GM20431 (cell line): Measurements from ENCODE around the gene COL23A1.
"Not testable (repeated sequence)": the region's sequence is repeated elsewhere in the genome, so short reads cannot be mapped to it uniquely, and the experiment has no call there.

Experiments
- in situ Hi-C: fragments of 300-500 bp; cut with MseI, MboI; formaldehyde crosslinking; loops from one replicate; pipeline ENCODE4 v1.15.0; 2020; ENCODE audit warnings: low sequenced_read_pairs; ENCODE audit not compliant: unreplicated experiment

COL23A1 gene

DNA sequence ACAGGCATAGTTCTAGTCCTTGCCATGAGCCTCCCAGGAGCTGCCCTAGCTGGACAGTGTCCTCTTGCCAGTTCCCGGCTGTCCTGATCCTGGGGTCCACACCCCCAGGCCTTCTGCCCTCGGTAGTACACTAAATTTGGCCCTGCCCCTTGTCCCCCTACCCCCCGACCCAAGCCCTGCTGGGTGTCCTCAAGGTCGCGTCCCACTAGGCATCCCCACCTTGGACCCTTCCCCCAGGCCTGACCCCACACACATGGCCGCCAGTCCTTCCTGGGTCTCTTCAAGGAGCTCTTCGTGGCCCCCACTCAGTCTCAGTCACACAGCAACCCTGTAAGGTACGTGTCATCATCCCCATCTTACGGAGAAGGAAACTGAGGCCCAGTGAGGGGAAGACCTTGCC is 317.6 kb downstream of the COL23A1 start:
- in situ Hi-C loops: no loop called here

DNA sequence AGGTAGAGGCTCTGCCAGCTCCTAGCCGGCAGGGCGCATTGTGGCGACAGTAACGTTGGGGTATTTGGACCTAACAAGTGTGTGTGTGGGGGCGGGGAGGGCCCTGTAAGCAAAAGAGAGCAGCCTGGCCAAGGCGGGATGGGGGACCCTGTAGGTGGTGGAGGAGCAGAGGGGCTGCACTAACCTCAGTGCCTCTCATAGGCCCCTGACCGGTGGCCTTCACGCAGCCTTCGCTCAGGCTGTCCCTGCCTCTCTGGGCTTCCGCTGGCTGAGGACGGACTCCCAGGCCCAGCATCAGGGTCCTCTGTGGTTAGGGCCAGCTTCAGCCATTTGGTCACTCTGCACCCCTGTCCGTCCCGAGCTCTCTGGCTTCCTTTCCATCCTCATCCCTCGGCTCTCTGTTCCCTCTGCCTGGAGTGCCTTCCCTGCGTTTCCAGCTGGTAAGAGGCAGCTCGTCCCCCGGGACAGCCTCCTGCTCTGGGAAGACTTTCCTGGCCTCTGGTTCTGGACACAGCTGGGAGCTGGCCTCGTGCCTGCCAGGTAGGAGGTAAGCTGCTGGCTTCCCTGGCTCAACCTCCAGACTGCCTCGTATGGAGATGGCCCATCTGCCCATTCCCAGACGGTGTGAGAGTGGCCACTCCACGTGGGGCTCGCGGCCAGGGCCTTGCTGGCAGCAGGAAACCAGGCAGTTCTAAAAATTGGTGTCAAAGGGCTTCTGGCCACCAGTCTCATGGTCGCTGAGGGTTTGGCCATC is 318.3 kb downstream of the COL23A1 start:
- in situ Hi-C loops: no loop called here

- in situ Hi-C loops: no loop called here
Measured at GRCh38 chr5:178271231-178271630, 319.0 kb downstream of the COL23A1 start.

GRCh38 chr5:178269499-178269898 is 320.7 kb downstream of the COL23A1 start:
- in situ Hi-C loops: no loop called here

- in situ Hi-C loops: no loop called here
Measured at GRCh38 chr5:178267876-178268275, 322.3 kb downstream of the COL23A1 start.

DNA sequence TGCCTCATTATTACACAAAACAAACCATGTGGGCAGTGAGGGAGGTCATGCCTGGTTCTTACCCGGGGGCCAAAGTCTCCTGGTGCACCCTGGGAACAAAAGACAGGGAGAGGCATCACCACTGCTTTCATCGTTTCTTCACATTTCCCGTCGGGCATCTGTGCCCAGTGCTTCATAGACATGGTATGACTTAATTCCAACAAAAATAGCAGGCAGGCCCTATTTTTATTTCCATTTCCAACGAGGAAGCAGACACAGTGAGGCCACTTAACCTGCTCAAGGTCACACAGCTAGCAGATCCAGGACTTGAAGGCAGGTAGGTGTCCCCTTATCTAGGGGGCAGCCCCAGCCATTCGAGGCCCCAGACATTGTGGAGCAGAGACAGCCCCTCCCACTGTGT is 322.9 kb downstream of the COL23A1 start:
- in situ Hi-C loops: no loop called here

GRCh38 chr5:178266581-178266980 is 323.6 kb downstream of the COL23A1 start:
- in situ Hi-C loops: no loop called here

- in situ Hi-C loops: no loop called here
Measured at GRCh38 chr5:178265746-178266145, 324.4 kb downstream of the COL23A1 start.

DNA sequence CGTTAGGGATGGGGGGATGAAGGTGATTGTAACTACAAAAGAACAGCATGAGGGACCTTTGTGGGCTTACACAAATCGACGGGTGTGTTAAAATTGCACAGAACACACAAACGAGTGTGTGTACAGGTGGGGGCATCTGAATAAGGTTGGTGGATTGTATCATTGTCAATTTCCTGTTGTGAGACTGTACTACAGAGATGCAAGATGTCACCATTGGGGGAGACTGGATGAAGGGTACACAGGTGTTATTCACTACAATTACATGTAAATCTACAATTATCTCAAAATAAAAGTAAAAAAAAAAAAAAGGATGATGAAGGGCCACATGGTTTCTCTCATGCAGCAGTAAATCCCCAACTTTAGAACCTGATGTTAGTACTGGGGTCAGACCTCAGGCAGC is 326.1 kb downstream of the COL23A1 start:
- in situ Hi-C loops: no loop called here

DNA sequence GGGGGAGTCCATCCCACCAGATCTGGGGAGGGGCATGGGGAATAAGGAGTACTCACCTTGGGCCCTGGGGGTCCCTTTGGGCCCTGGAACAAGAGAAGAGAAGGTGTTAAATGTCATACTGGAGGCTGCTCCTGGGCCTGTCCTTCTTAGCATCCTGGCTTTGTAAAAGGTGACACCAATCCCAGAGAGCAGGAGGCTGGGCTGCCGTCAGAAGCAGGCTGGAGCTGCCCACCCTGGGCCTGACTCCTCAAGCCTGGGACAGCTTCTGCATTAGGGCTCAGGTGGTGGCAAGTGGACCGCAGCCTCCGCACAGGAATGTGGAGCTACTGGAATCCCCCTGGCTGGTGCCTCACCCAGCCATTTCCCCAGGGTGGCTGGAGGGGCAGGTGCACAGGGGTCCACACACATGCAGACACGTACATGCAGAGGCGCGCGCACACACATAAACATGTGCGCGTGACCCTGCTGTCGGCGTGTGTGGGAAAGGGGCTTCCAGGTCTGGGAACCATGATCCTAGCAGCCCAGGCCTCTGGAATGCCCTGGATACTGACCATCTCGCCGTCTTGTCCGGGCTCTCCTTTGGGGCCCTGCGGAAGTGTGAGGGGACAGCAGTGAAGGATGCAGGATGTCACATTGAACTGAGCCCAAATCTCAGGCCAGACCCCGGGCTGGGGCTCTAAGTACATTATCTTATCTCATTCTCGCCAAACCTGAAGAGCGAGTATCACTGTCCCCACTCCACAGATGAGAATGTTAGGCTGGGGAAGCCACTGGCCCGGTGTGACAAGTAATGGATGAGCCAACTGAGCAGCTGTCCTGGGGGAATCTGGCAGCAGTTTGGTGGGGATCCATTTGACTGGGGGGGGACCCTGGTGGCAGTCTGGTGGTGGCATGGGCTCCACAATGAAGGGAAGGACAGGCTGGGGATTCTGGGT is 328.3 kb downstream of the COL23A1 start:
- in situ Hi-C loops: no loop called here

GRCh38 chr5:178259623-178260536 is 330.3 kb downstream of the COL23A1 start:
- in situ Hi-C loops: no loop called here

DNA sequence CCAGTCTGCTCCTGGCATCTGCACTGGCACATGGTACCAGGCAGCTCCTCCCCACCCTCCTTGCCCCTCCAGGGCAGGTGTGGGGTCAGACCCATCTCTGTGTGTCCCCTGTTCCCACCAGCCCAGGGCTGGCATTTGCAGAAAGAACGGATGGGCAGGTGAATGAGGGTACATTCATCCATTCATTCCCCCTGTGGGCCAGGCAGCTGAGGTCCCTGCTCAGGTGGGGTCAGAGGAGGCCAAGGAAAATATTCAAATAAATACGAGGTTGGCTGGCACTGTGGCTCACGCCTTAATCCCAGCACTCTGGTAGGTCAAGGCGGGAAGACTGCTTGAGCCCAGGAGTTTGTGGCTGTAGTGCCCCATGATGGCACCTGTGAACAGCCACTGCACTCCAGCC is 332.5 kb downstream of the COL23A1 start:
- in situ Hi-C loops: no loop called here

DNA sequence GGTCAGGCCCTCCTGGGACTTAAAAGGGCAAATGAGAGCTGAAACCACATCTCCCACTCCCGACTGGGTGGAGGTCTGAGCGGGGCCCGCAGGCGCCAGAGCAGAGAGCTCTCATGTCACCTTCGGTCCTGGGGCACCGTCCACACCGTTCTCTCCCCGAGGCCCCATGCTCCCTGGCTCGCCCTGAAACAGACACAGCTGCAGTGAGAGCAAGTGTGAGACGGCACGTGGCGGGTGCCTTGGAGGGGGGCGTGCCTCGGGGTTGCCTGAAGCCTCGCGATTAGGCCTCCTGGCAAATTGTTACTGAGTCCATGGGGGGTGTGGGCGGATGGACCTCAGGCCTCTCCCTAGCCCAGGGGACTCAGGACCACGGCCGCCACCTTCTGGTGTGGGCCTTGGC is 333.4 kb downstream of the COL23A1 start:
- in situ Hi-C loops: no loop called here

DNA sequence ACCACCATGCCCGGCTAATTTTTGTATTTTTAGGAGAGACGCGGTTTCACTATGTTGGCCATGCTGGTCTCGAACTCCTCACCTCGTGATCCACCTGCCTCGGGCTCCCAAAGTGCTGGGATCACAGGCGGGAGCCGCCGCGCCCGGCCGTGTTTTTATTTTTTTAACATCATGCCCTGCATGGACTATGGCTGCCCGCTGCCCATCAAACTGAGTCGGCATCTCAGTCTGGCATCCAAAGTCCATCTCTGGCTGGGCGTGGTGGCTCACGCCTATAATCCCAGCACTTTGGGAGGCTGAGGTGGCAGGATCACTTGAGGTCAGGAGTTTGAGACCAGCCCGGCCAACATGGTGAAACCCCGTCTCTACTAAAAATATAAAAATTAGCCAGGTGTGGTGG is 336.6 kb downstream of the COL23A1 start:
- in situ Hi-C loops: not testable (repeated sequence)

DNA sequence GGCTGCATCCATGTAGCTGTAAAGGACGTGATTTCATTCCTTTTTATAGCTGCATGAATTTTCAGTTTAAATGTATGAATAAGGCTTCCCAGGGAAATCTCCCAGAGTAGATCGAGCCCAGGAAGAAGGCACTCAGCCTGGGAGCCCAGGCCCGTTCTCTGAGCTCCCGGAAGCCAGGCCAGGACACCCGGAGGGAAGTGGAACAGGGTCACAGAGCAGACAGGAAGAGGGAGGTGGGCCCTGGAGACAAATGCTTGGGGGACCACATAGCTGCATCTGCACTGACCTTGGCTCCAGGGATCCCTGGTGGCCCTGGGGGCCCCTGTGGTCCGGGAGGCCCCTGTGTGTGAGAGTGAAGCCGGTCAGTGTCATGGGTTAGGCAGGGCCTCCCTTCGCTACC is 337.9 kb downstream of the COL23A1 start:
- in situ Hi-C loops: no loop called here

DNA sequence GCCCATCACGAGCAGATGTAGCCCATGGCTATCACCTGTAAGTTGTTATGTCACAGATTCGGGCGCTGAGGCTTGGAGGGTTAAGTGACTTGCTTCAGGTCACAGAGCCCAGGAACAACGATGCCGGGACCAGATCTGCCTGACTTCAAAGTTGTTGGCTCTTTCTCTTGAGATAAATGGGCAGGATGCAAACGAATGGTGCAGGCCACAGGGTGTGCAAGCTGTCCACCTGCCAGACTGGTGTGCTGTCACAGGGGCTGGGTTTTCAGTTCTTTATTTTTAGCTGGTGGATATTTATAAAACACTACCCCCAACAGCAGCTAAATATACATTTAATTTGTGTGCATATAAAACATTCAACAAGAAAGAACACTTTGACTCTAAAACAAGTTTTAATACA is 339.9 kb downstream of the COL23A1 start:
- in situ Hi-C loops: no loop called here

DNA sequence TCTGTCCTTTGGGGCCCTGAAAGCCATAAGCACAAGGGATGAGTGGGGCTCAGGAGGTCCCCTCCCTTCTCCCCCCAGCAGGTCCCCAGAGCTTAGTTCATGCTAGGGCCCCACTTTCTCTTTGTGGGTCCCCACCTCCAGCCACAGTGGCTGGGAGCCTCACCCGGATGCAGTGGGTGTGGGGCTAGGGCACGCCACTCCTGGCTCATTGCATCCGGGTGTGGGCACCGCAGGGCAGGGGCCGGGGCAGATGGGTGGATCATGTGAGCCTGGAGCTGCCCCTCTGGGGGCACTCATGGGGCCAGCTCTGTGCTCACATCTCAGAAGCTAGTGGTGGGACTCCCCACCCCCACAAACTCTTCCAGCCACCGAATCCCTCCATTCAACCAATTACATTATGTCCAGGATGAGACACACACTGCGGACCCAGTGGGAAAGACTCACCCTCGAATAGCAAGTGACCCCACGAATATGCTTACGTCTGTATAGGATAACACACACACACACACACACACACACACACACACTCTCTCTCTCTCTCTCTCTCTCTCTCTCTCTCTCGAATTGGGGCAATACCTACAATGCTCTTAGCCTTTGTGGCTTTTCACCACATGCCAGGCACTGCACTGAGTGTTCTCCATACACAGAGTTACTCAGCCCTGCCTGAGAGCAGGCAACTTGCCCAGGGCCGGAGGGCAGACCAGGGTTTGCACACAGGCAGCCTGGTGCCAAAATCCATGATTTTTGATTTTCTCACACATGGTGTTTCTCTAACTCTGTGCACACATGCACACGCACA is 340.8 kb downstream of the COL23A1 start:
- in situ Hi-C loops: no loop called here

GRCh38 chr5:178248750-178249149 is 341.4 kb downstream of the COL23A1 start:
- in situ Hi-C loops: no loop called here
